Right hindlimb (tissue), 1 donor: ENCODE results near the gene SPAG6.

Experiments used
- DNase-seq: peaks from one replicate; pipeline ENCODE4 v3.0.0-alpha.2; 2018

Gene SPAG6

GRCh38 chr10:22463255-22463654 is 118.0 kb downstream of the SPAG6 start:
- no peak for DNase-seq

- no peak for DNase-seq
Observed at GRCh38 chr10:22464966-22465629, 119.8 kb downstream of the SPAG6 start.

- DNase-seq, result no peak
Observed at GRCh38 chr10:22466763-22467334, 121.6 kb downstream of the SPAG6 start.
